Heart left ventricle (tissue), 13 donors: Measurements from ENCODE around the gene LCN10.

Experiments
- POLR2A ChIP-seq, 2 donors: fragments of 450-650 bp; IDR thresholded peaks; one replicate each; pipeline ENCODE4 v1.6.1; 2017; ENCODE audit warnings: antibody characterized with exemption in 2 of 2, mild to moderate bottlenecking in 2 of 2, moderate library complexity in 2 of 2
- TF ChIP-seq, protein P1 (sequence below), 12 donors: fragments of 200-600 bp; sonication (generic) in 4 of 12; IDR thresholded peaks; one replicate each; pipeline versions ENCODE4 v1.5.0 to v1.8.0; 2018 to 2022; ENCODE audit warnings: antibody characterized with exemption in 12 of 12, mild to moderate bottlenecking in 5 of 12
- donor health status: ischemic (EF 13 %, LVEDD 7.1; RV severe dilation, severe dysfunction).
- donor health status: DM: no; HTN: yes; CAD: no.
- donor health status: DM: no; HTN: no; CAD: no.
- donor health status: ischemic (EF 25% LVEDD 6.9; RV normal size, moderate dysfunction).
- donor health status: ischemic (EF 25% LVEDD 5.7; RV mildly dilated, moderate dysfunction).
- donor health status: ischemic (EF 35%, LVEDD 5.7; RV mildly dilated, moderate dysfunction).
- donor health status: nonischemic (EF 11% LVEDD 7.7; RV severe dilation, severe dysfunction).
- donor health status: DM: yes; HTN: yes; CAD: no.
- donor health status: PGD.
- donor health status: ischemic (EF 29% LVEDD 5.4; RV normal size, mild dysfunction).
- donor health status: nonischemic (EF 23%, LVEDD 6.1; RV moderate dilation, normal function).

GRCh38 chr9:136751244-136751643, 8.5 kb upstream of the LCN10 start:
- TF ChIP-seq, protein P1, sequence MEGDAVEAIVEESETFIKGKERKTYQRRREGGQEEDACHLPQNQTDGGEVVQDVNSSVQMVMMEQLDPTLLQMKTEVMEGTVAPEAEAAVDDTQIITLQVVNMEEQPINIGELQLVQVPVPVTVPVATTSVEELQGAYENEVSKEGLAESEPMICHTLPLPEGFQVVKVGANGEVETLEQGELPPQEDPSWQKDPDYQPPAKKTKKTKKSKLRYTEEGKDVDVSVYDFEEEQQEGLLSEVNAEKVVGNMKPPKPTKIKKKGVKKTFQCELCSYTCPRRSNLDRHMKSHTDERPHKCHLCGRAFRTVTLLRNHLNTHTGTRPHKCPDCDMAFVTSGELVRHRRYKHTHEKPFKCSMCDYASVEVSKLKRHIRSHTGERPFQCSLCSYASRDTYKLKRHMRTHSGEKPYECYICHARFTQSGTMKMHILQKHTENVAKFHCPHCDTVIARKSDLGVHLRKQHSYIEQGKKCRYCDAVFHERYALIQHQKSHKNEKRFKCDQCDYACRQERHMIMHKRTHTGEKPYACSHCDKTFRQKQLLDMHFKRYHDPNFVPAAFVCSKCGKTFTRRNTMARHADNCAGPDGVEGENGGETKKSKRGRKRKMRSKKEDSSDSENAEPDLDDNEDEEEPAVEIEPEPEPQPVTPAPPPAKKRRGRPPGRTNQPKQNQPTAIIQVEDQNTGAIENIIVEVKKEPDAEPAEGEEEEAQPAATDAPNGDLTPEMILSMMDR (IDR thresholded peaks at IDR 0.05), result no peak
- TF ChIP-seq POLR2A (IDR thresholded peaks at IDR 0.05), result no peak
